Measurements from ENCODE around the gene QSOX1.

QSOX1 gene

DNA sequence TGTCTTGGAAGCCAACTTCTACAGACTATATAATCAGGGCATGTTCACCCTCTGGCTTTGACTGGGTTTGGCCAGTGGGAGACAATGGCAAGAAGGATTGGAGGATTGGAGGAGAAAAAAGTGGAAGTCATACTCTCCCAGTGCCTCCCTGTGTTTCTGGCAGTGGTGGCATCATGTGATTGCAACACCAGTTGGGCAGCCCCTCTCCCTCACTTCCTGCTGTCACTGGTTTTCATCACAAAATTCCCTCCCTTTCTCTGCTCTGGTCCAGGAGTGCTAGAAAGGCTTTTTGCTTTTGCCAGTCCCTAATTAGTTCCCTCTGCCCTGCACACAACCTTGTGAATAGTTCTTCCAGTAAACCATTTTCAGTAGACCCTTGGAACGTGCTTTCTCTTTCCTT, 3.7 kb upstream of the QSOX1 start:
- no peak for DNase-seq (ENCODE audit: low read depth in 2 of 2, low spot score in 1 of 2)

DNA sequence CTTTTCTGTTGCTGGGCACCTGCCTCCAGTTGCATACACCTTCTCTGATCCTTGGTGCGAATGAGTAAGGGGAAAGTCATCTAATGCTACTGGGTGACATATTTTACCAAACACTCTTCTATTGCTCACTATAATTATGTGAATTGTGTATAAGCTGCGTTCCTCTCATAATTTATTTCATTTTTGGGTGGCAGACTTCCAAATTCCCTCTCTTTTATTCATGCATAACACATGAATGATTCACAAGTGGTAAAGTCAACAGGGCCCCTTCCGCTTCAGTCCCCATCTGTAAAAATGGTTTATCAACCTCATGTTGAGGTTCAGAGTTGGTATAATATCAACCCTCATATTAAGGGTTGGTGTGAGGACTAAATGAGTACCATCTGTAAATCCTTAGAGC, 3.2 kb upstream of the QSOX1 start:
- no peak for DNase-seq (ENCODE audit: low read depth in 2 of 2, low spot score in 1 of 2)

DNA sequence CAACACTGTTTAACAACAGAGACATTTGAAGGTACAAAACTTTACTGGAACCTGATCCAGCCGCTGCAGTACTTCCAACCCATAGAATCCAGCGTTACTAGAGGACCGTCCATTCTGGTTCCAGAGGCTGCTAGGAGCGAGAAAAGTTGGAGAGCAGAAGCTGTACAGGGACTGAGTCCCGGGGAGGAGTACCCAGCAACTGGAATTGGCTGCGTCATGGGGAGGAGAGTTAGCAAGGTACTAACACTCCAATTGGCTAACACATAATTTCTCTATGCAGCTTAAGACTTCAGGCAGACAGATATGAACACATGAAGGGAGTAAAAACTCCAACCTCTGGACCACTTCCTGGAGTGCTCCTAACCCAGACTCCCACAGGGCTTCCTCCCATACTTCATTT, 2.1 kb upstream of the QSOX1 start:
- no peak for DNase-seq (ENCODE audit: low read depth in 2 of 2, low spot score in 1 of 2)

DNA sequence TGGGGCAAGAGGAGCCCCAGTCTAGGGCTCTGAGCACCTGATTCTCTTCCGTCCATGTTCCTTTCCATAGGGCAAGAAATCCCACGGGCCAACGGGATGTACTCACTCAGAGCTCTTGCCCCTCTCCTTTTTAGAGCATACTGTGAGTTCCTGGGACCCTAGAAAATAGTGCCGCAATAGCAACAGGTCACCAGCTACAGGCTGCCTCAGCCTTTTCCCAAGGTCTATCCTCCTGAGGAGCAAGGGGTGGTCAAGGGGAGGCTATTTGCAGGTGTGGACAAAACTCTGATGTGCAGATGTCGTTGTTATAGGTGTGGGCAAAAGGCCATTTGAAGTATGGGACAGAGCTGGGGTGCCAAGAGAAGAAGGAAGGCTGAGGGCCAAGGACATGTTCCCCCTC, 1.6 kb upstream of the QSOX1 start:
- DNase-seq (ENCODE audit: low read depth in 2 of 2, low spot score in 1 of 2): no peak

DNA sequence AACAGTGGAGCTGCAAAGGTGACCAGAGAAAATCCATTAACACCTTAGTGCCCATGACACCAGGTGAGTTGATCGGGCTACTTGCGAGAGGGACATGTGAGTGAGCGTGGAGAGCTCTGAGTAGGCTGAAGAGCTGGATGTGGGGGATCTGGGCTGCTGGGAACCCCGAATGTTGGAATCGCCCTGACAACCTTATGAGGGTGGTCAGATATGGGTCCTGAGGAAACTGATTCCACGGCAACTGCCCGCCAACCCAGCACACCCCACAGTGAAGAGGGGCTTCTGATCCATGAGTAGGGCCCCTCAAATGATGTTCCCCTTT, 705 bp upstream of the QSOX1 start:
- DNase-seq (ENCODE audit: low read depth in 2 of 2, low spot score in 1 of 2): no peak

DNA sequence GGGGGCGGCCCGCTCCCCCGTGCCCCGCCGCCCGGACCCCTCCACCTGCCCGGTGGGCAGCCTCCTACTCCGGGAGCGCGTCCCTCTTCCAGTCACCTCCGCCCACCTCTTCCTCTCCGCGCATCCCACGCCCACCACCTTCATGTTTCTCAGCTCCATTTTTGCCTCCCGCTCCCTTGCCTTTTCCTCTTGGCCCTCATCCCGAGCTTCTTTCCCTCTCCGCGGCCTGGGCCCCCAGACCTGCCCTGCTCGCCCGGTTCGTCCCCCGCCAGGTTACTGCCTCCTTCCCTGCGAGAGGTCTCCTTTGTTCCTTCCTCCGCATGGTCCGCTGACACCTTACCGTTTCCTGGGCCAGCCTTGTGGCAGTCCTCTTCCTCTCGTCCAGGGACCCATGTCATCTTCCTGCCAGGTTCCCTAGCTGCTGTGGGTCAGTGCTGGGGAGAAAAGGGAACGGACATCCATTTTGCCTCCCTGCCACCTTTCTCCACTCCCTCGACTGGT, 563 bp downstream of the QSOX1 start:
- DNase-seq (ENCODE audit: low read depth in 2 of 2, low spot score in 1 of 2): no peak

DNA sequence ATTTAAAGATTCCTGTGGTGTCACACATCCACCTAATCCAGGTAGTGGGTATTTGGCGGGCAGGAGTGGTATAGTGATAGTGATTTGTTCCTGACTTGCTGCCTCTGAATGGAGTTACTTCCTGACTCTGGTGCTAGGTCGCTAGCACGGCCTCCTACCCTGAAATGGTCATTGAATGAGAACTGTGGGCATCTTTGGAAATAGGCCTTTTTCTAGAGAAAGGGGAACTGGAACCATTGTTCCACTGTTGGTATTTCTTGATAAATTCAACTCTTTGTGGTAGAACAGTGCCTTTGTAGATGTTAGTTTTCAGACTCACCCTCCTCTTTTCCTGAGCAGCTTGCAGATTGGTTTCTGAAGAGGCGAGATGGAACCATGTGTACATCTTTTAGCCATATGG, 1.5 kb downstream of the QSOX1 start:
- no peak for DNase-seq (ENCODE audit: low read depth in 2 of 2, low spot score in 1 of 2)

DNA sequence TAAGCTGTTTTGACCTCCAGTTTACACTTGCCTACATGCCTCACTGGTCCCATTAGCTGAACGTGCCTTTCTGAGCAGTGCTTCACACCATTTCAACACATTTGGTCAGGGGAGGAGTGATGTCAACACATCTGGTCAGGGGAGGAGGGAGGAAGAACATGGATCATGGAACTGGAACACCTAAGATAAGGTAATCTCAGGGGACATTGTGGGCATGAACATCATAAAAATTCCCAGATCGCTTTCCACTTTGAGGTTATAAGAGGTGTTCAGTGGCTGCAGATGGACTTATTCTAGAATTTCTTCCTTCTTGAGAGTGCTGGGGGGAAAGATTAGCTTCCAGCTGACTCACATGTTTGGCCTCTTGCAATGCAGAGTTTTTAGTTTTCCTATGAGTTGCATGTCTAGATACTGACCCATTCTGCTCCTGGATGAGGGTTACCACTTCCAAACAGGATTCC, 2.0 kb downstream of the QSOX1 start:
- no peak for DNase-seq (ENCODE audit: low read depth in 2 of 2, low spot score in 1 of 2)

DNA sequence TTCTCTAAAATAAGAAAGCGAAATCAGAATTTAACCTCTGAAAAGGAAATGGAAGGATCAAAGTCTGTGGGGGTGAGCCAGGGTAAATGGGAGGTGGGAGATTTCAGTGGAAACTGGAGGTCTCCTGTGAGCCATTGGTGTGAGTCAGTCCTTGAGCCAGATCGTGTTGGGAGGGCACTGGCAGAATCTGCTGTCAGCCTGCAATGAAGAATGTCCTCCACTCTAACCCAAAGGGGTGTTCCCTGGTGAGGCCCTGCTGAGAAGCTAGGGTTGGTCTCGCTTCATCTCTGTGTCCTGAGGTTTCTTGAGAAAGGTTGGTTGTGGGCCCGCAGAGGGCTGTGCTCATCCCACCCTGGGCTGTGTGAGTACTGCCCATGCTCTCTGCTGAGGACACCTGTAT, 2.4 kb downstream of the QSOX1 start:
- DNase-seq (ENCODE audit: low read depth in 2 of 2, low spot score in 1 of 2): no peak

DNA sequence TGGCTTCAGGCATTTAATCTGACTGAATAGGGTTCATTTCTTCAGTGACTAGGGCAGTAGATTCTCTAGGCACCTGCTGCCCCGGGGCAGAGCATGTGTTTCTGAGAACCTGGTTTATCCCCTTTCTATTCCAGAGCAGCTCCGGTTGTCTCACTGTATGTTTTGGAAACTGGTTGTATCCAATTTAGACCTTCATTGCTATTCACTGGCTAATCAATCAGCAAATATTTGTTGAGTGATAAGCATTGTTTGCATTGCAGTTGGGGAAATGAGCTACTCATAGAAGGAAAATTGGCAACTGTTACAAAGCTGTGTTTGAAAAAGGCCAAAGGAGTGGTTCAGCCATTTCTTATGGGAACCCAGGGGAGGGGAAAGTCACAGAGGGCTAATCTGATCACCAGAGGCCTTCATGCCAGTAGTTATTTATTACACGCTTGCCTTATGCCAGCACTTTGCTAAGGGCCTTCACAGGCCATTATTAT, 2.9 kb downstream of the QSOX1 start:
- DNase-seq (ENCODE audit: low read depth in 2 of 2, low spot score in 1 of 2): no peak

DNA sequence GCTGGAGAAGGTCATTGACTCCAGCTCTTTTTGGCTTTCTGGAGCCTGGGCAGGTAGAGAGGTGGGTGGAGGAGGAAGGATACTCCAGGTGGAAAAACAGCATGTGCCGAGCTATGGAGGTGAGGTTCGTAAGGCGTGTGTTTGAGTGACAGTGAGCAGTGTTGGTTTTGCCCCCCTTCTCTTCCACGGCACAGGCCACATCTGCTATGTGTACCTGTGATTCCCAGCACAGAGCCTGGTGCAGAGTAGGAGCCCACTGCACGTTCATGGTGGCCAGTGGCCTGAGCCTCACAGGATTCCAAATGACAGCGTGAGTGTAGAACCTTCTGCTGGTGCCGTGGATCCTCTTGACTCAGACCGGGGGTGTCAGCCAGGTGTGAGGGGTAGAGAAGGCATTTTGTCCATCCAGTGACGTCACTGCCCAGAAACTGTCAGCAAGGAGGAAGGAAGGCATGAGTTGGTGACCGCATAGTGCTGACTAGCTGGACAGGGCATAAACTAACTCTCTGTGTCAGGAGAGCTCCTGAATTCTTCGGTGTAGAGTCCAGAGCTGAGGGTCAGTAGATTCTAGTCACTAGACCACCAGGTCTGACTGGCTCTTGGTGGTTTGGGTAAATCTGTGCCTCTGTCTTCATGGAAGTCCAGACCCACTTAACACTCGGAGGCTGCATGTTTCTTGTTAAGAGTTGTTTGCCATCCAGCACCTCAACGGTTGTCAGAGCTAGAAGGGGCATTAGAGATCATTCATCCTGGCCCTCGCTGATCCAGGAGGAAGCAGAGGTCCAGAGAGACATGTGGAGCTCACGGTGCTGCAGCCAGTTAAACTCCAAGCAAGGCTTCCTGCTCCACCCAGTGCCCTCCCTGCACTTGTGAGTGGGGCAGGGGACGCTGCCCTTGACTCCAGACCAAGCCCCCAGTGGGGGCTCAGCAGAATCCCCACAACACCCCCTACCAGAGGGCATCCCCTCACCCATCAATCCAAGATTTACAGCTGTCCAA, 3.8 kb downstream of the QSOX1 start:
- no peak for DNase-seq (ENCODE audit: low read depth in 2 of 2, low spot score in 1 of 2)

DNA sequence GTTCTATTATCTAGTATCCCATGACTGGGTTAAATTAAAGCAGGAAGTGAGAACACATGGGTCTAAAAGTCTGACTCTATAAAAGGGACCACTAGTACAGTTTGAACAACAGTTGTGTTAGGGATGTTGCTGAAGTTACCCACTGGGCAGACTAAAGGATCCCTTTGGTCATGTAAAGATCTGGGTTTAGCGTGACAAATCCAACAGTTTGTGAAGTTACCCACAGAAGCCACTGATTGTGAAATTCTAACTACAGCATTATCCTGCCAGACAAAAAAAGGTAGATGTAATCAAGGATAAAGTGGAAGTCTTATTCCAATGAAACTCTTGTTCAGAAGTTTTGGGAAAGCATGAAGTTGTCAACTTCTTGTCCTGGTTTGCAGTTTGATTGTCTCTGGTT, 5.7 kb downstream of the QSOX1 start:
- DNase-seq (ENCODE audit: low read depth in 2 of 2, low spot score in 1 of 2): no peak

DNA sequence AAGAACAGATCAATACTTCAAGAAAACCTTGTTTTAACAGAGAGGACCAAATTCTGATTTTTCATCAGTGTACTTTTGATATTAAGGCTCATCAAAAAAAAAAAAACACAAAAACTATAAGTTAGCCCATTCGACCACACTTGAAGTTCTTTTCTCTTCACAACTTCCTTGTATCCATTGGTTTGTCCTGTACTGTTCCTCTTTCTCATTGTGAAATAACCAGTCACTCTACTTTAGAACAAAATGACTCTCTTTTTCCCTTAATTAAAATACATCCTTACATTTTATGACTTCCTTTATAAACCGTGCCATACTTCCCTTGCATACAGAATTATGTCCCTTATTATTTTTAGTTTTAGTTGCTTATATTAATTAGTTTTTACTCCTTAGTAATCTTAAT, 8.4 kb downstream of the QSOX1 start:
- no peak for DNase-seq (ENCODE audit: low read depth in 2 of 2, low spot score in 1 of 2)

DNA sequence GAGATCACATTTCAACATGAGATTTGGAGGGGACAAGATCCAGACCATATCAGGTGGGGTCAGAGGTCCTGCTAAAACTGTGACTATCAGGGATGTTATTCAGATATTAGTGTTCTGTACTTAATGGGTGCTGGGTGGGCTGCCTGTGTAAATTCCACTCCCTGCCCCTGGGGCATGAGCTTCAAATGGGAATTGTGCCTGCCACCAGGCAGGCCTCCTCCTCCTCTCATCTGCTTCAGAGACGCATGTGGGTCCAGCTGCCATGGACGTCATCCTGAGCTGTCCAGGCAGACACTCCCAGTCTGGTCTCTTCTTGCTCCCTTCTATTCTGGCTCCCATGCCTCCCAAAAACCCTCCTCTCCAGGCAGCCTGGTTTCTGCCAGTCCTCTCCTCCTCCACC, 10.4 kb downstream of the QSOX1 start:
- no peak for DNase-seq (ENCODE audit: low read depth in 2 of 2, low spot score in 1 of 2)

DNA sequence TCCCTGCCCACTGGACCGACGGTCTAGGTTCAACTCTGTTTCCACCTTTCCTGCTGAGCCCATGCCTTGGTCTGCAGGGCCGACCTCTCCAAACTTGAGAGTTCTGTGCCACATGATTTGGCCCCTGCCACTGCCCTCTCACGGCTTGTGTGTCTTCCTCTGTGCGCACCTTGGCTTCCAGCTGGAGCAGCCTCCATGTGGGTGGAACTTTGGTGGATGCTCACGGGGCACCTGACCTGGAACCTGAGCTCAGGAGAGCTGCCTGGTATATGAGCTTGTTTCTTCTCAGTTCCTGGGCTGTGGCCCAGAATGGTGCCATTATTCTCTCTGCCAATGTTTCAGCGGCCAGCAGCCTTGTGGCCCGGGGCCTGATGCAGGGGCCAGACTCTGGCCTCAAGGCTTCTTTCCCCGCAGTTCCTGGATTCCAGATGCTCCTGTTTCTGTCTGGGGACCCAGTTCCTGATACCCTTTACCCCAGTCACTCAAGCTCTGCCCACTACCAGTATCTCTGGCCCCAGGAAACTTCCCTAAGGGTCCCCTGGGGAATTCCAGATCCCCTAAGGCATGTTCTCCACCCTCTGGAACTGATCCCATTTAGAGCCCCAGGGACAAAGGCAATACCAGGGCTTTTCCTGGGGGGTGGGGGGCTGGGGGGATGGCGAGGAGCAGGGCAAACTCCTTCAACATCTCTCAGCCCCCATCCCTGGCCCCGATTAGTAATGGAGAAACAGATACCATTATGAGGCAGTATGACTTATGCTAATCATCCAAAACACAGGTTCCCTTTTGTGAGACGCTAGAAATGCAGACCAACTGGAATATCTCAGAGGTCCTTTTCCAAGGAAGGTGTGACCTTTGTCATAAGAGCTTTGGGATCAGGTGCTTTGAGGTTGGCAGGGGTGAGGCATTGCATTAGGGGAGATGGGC, 11.1 kb downstream of the QSOX1 start:
- no peak for DNase-seq (ENCODE audit: low read depth in 2 of 2, low spot score in 1 of 2)

DNA sequence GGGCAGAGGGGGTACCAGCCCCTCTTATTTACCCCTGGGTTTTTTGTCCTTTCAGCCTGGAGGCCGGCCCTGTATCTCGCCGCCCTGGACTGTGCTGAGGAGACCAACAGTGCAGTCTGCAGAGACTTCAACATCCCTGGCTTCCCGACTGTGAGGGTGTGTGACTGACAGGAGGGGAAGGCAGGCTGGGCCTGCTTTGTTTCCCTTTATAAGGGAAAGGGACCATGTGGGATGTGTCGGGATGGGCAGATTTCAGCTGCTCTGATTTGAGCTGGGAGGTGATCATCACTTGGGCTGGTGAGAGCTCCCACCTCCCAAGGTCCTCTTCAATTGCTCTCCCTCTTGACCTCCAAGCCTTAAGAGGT, 11.7 kb downstream of the QSOX1 start:
- DNase-seq (ENCODE audit: low read depth in 2 of 2, low spot score in 1 of 2): no peak

DNA sequence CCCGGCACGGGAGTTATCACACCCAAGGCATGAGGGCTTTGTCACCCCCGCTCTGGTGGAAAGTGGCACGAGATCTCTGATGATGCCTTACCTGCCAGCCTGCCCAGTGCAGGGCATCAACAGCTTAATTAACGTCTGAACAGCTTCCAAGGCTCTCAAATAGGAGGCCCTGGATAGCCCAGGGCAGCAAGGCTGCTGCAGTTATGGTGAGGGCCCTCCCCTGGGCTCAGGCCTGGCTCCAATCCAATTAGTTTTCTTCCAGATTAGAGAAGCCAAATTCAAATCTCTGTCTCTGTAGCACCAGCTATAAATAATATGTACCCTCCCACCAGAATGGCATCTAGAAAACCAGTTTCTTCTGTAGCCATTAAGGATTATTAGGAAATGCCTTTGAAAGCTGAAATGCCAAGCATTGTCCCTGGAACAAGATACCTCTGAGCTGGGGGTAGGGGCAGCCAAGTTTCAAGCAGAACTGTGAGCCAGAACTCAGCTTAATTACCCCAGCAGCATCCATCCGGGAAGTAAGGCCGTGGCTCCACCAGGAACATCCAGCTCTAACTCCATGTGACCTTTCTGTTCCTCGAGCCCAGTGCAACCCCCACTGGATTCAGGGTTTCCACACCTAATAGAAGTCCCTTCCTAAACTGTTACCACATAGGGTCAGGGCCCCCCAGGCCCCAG, 12.5 kb downstream of the QSOX1 start:
- no peak for DNase-seq (ENCODE audit: low read depth in 2 of 2, low spot score in 1 of 2)

DNA sequence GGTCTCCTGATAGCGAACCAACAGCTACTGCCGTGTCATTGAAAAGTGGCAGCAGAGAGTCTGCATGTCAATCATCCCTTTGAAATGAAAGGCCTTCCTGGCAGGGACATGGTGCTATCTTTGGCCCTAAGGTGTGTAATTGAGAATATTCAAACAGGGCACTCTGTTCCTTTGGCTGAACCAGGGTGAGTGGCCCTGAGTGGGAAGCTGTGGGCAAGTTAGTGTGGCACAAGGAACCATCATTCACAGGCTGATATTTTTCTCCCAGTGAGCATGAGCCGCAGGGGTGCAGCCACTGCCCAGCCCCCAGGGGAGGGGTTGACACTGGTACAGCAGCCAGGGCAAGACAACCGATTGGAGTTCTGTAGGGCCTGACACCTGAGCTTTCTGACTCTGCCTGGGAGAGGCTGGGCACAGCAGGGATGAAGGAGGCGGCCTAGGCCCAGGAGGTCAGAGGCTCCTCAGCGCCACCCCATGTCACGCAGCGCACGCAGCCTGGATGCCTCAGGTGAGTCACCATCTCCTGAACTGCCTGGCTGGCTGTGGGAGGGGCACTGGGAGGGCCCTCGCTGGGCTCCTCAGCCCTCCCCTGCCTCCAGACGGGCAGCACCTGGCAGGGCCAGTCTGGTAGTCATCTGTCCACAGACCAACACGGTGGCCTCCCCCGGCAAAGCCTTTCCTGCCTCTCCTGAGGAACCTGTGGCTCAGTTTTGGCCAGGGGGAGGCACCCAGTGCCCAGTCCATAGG, 13.2 kb downstream of the QSOX1 start:
- DNase-seq (ENCODE audit: low read depth in 2 of 2, low spot score in 1 of 2): no peak

DNA sequence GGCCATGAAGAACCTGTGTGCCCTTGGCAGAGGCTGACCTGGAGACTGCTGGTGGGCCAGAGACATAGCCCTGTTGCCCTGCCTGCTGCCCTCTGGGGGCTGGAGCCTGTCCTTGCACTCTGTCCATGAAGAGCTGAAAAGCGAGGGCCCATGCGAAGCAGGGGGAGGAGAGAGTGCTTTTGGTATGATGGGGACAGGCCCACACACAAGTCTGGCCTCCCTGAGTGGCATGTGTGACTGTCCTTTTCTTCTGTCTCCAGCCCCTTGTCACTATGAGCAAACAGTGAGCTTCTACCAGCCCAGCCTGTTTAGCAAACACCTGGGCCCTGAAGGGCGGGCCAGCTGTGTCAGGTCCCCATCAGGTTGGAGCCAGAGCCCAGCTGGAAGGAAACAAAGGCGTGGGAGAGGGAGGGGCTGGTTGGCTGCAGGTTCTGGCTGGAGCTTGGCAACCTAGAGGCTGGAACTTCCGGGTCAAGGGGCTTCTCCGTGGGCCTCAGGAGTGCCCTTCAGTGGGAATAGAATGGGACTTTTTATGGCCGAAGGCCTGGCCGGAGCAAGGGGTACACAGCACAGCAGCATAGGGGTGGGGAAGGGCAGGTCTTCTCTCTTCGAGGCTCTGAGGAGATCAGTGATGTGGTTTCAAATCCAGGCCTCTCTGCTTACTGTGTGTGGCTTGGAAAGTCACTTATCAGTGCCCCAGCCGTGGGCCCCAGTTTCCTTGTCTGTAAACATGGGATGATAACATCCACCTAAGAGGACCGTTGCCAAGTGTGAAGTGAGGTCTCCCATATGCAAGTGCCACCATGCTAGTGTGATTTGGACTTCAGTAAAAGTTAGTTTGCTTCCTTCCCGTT, 14.3 kb downstream of the QSOX1 start:
- DNase-seq (ENCODE audit: low read depth in 2 of 2, low spot score in 1 of 2): no peak

Data from stimulated activated CD8-positive, alpha-beta memory T cell treated with anti-CD3 and anti-CD28 coated beads, Interleukin-4, amount 100 ng/mL, for 1 hour (primary cell).